ENCODE data around the gene EXOC6B. TPM values are rescaled to one million over a fixed set of nuclear protein-coding genes. Genes with fewer than 3 reads are reported as not detected.

The EXOC6B gene
- total RNA-seq, 1 experiment from 2014 or later = 40.1 TPM

DNA sequence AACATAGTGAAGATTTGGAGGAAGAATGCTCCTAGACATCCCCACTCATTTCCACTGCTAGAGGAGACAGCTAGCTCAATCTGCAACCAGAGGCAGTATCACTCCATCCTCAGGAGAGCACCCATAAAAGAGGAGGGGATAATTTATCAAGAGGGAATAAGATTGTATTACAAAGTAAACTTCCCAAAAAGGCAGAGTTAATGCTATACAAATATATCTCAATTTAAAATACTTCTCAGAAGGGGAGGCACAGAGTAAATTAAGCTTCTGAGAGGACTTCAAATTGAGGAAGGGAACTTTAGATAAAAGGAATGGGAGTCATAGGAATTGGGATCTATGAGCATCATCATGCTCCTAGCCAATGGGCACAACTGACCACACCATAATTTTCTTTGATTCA is 29.1 kb downstream of the EXOC6B start:
- H2AFZ ChIP-seq (ENCODE audit: low read length) = no peak overlapping the region
- H2BK15ac ChIP-seq (ENCODE audit: low read depth, low read length) = no peak overlapping the region
- H2BK5ac ChIP-seq (ENCODE audit: insufficient read length, low read length) = no peak overlapping the region
- H4K5ac ChIP-seq (ENCODE audit: insufficient read length, low read depth, low read length) = no peak overlapping the region
- H3K79me1 ChIP-seq (ENCODE audit: insufficient read depth, low read depth, low read length, poor library complexity, severe bottlenecking) = no peaks in the 10 kb centered on the region
- no peak overlapping the region for H3K9ac ChIP-seq (ENCODE audit: extremely low read depth, insufficient read length, low read length)
- no peak overlapping the region for H3K27ac ChIP-seq (ENCODE audit: insufficient read length, low read depth, low read length)
- H4K8ac ChIP-seq (replicated peaks; ENCODE audit: insufficient read length, low read depth, low read length) = no peak overlapping the region
- H3K4me2 ChIP-seq (ENCODE audit: insufficient read depth, insufficient read length, low read length) = no peak overlapping the region
- no peak overlapping the region for H2BK12ac ChIP-seq (ENCODE audit: insufficient read length, low read depth, low read length)
- no peaks in the 10 kb centered on the region for H3K27me3 ChIP-seq (ENCODE audit: insufficient read depth, low read length)
- H2BK120ac ChIP-seq (ENCODE audit: low read depth, low read length, poor library complexity, severe bottlenecking) = no peak overlapping the region
- no peak overlapping the region for H3K18ac ChIP-seq (ENCODE audit: insufficient read length, low read depth, low read length)
- H3K9me3 Mint-ChIP-seq = no peaks in the 10 kb centered on the region
- H3K23me2 ChIP-seq (ENCODE audit: insufficient read length, low read depth, low read length, poor library complexity, severe bottlenecking) = no peaks in the 10 kb centered on the region
- no peaks in the 10 kb centered on the region for H3K9me3 ChIP-seq (ENCODE audit: control insufficient read depth, low read depth, low read length)
- H3K4me3 Mint-ChIP-seq = no peak overlapping the region
- H3K23ac ChIP-seq (ENCODE audit: insufficient read length, low read depth, low read length) = no peak overlapping the region
- no peak overlapping the region for H3K4ac ChIP-seq (ENCODE audit: low read depth, low read length)
- H2AK5ac ChIP-seq (ENCODE audit: insufficient read length, low read length) = no peak overlapping the region
- H3K4me1 ChIP-seq (ENCODE audit: insufficient read depth, low read length) = no peaks in the 10 kb centered on the region
- H2BK20ac ChIP-seq (ENCODE audit: low read depth, low read length, poor library complexity, severe bottlenecking) = no peak overlapping the region
- no peak overlapping the region for H3K14ac ChIP-seq (ENCODE audit: insufficient read depth, low read length)
- H3T11ph ChIP-seq (ENCODE audit: low read length) = no peak overlapping the region
- H3K4me1 Mint-ChIP-seq = peaks cover 0 to 3% of the 10 kb centered on the region in 2 experiments; a peak in 2 of 4 replicates
- H3K36me3 Mint-ChIP-seq (ENCODE audit: insufficient read depth in 1 of 3, low read depth in 3 of 3) = no peaks in the 10 kb centered on the region
- H3K56ac ChIP-seq (ENCODE audit: insufficient read length, low read depth, low read length) = no peak overlapping the region
- no peak for DNase-seq
- no peaks in the 10 kb centered on the region for H4K20me1 ChIP-seq (ENCODE audit: control insufficient read depth, insufficient read depth, insufficient read length)
- no peak overlapping the region for H4K91ac ChIP-seq (ENCODE audit: insufficient read length, low read depth, low read length)
- H3K27me3 Mint-ChIP-seq (ENCODE audit: low read depth) = no peaks in the 10 kb centered on the region
- H3K79me2 ChIP-seq (ENCODE audit: insufficient read depth, low read length) = no peaks in the 10 kb centered on the region; the same call in 1 of the 2 replicates
- TF ChIP-seq, protein P1, sequence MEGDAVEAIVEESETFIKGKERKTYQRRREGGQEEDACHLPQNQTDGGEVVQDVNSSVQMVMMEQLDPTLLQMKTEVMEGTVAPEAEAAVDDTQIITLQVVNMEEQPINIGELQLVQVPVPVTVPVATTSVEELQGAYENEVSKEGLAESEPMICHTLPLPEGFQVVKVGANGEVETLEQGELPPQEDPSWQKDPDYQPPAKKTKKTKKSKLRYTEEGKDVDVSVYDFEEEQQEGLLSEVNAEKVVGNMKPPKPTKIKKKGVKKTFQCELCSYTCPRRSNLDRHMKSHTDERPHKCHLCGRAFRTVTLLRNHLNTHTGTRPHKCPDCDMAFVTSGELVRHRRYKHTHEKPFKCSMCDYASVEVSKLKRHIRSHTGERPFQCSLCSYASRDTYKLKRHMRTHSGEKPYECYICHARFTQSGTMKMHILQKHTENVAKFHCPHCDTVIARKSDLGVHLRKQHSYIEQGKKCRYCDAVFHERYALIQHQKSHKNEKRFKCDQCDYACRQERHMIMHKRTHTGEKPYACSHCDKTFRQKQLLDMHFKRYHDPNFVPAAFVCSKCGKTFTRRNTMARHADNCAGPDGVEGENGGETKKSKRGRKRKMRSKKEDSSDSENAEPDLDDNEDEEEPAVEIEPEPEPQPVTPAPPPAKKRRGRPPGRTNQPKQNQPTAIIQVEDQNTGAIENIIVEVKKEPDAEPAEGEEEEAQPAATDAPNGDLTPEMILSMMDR (conservative IDR thresholded peaks at IDR 0.05) = no peak
- no peak overlapping the region for H3K27ac Mint-ChIP-seq
